ENCODE results near the gene RANBP3L. TPM values are rescaled to one million over a fixed set of nuclear protein-coding genes. Genes with fewer than 3 reads are reported as not detected.

Gene RANBP3L
- total RNA-seq, 1 donor from 2014 or later, result not detected

DNA sequence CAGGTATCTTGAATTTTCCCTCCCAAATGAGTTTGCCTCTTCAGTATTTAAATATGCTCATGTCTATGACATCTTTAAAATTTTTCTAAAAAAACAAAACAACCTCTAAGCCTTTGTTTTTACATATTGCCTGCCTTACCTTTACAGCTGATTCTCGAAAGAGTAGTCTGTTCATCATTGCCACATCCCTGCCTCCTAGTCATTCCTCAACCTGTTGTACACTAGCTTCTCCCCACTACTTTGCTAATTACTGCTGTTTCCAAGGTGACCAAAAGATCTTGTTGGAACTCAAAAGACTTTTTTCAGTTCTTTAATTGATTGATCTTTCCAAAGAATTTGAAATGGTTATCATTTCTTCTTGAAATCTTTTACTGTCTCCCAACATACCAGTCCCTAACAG, 58.0 kb downstream of the RANBP3L start:
- H3K27ac ChIP-seq, result no peak overlapping the region
- intact Hi-C loops (cut with DNase I), result loop anchor here (2.0 to 10.0 kb wide), 3 partner anchors 91 to 634 kb away; partner anchors contain the start of genes NIPBL and SKP2

DNA sequence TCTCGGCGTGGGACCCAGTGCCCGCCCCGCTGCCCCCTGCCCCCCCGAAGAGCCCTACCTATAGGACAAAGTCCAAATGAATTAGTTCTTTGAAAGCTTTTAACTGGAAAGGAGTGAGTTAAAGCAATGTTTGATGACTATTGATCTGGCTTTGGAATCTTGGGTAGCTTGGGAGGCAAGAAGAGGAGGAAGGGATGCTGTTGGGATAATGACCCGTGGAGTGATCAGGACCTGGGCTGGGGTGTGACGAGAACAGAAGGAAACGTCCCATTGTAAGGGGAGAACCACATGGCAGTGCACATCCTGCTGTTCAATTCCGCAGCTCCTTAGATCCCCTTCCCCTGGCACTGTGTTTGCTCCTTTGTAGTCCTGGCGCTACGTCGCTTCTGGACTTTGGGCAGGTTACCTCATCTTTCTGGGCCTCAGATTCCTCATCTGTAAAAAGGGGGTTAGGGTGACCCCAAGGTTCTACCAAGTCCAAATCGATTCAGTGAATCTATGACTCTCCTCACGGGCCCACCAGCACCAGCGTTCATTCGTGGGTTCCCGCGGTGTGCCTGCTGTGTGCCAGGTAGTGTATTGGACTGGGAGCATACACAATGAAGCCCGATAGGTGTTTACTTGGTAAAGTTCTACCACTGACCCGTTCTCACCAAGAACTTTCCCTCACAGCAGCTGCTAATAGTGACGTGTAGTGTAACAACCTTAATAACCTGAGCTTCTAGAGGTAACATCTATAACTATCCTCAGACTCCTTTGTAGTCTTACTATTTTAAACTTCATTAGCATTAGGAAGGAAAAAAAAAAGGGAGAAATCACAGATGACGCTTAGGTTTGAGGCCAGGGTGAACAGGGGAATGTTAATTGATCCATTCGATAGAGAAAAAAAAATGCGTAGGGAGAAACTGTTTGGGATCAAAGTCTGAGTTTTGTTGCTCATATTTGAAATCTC, 58.9 kb downstream of the RANBP3L start:
- peak overlapping the region; percentile 93 to 95 for H3K27ac ChIP-seq
- intact Hi-C loops (cut with DNase I), result loop anchor here (1.0 to 10.0 kb wide), 4 partner anchors 10 to 634 kb away; partner anchors contain the start of genes NIPBL and SKP2
- H3K36me3 ChIP-seq, result no peaks in the 10 kb centered on the region
- H3K4me1 ChIP-seq, result peaks cover 0 to 8% of the 10 kb centered on the region in 2 donors
- DNase-seq (ENCODE audit: low spot score in 2 of 2), result peak in 1 of 2 donors; percentile 63
- H3K4me3 ChIP-seq, result peak overlapping the region; percentile 65 to 88
- no peaks in the 10 kb centered on the region for H3K9me3 ChIP-seq
- TF ChIP-seq CTCF (IDR thresholded peaks at IDR 0.05), result no peak
- no peaks in the 10 kb centered on the region for H3K27me3 ChIP-seq

More for the DNA sequence above, 58.0 kb downstream of the RANBP3L start:
- Histone ChIP-seq H3K36me3 (no peaks in the 10 kb centered on the region), H3K4me1 (peaks cover 0 to 5% of the 10 kb centered on the region in 2 donors), H3K4me3 (no peak overlapping the region), H3K9me3 (no peaks in the 10 kb centered on the region), H3K27me3 (no peaks in the 10 kb centered on the region)
- no peak for DNase-seq (ENCODE audit: low spot score in 2 of 2)
- TF ChIP-seq CTCF (IDR thresholded peaks at IDR 0.05), result no peak

DNA sequence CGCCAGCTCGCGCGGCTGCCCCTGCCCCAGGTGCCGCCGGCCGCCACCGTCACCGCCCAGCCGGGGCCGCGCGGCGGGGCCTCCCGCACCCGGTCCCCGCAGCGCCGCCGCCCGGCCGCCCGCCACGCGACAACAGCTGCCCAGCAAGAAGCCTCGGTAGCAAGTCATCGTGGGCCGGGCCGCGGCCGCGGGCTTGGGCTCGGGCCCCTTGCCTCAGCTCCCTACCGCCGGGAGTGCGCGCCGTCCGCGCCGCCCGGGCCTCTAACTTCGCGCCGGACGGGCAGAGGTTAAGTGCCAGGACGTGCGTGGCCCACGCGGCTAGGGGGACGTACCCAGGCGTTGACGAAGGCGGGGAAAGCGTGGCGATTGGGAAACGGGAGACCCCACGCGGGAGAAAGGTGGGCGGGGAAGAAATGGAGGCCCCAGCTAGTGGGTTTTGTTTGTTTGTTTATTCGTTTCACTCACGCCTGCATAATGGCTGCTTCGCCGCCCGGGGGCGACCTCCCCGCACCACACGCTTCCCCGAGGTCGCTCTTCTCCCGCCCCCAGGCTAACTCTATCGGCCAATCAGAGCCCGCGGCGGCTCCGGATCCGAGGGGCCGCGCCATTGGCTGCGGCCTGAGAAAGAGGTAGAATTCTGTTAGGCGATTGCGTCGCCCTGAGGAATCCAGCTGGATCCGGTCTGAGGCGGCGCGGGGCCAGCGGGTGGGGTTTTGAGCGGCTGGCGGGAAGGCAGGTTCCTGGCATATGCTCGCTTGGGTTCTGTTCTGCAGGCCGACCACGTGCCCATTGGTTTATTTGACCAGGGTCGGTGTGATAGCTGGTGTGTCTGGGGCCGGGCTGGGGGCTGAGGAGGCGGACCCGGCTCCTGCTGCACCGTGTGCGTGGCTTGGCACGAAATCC, 59.8 kb downstream of the RANBP3L start, which contains the start of gene NADK2:
TSS of gene NADK2 (minus strand) at position 295 of the 903 bp plus-strand sequence. CDS start at position 168, 127 bp downstream.
- H3K4me3 ChIP-seq, result peak within 1 kb of the TSS; percentile 65 to 88
- intact Hi-C loops (cut with DNase I), result loop anchor here (1.0 to 10.0 kb wide), 5 partner anchors 11 to 635 kb away; partner anchors contain the start of genes NIPBL and SKP2
- no peaks in the 10 kb centered on the region for H3K27me3 ChIP-seq
- H3K36me3 ChIP-seq, result no peaks in the 10 kb centered on the region
- peak; percentile 60 to 84 (median 74) for TF ChIP-seq CTCF (IDR thresholded peaks at IDR 0.05)
- peaks cover 0 to 8% of the 10 kb centered on the region in 2 donors for H3K4me1 ChIP-seq
- H3K27ac ChIP-seq, result peak within 1 kb of the TSS; percentile 93 to 95
- H3K9me3 ChIP-seq, result no peaks in the 10 kb centered on the region
- peak; percentile 90 to 98 for DNase-seq (ENCODE audit: low spot score in 2 of 2)

DNA sequence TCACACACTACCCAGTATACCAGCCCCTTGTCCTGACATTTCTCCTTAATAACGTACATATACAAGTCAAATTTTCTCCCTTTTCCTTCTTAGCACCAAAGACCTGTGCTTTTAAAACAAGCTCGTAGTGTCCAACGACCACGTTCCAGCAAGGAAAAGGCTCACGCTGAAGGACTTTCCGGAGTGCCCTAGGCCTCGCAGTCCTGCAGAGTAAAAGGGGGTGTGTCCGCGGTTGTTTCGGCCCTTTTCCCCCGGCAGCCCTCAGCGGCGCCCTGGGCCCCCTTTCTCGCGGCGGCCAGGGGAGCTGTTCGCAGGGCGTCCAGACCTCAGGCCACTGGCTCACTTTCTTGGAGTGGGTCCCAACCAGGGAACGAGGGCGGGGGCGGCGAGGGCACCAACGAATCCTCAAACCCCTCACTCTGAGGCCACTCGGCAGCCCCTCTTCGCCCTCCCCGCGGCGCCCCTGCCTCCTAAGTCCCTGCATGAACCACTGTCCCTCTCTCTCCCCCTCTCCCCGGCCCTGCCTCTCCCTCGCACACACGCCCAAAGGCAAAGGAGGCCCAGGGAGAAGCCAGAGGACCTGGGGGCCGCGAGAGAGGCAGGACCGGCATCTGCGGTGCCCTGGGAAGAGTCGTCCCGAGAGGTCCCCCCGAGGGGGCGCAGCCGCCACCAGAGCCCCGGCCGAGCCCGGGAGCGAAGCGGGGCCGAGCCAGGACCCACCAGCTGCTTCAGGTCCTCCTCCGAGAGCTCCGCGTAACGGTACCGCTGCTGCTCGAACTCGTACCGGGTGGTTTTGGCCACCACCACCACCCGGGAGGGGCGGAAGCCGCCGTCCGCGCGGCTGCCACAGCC, 60.7 kb downstream of the RANBP3L start:
- DNase-seq (ENCODE audit: low spot score in 2 of 2), result peak in 1 of 2 donors; percentile 77
- peak overlapping the region; percentile 65 to 88 for H3K4me3 ChIP-seq
- no peak for TF ChIP-seq CTCF (IDR thresholded peaks at IDR 0.05)
- no peaks in the 10 kb centered on the region for H3K36me3 ChIP-seq
- H3K9me3 ChIP-seq, result no peaks in the 10 kb centered on the region
- intact Hi-C loops (cut with DNase I), result loop anchor here (1.0 to 10.0 kb wide), 3 partner anchors 64 to 636 kb away; partner anchors contain the start of gene NIPBL
- no peaks in the 10 kb centered on the region for H3K27me3 ChIP-seq
- peaks cover 0 to 8% of the 10 kb centered on the region in 2 donors for H3K4me1 ChIP-seq
- peak overlapping the region; percentile 93 to 95 for H3K27ac ChIP-seq

Measured in ascending aorta (tissue), 2 donors.